Raji (cell line): ENCODE data around the gene PTBP1.

Source experiments
- POLR2A ChIP-seq: IDR thresholded peaks from 2 replicates; pipeline ENCODE4 v1.6.1; 2011; ENCODE audit warnings: low read depth, low read length, control low read depth; ENCODE audit not compliant: insufficient read depth

PTBP1 gene

GRCh38 chr19:848386-848921, 51.2 kb downstream of the PTBP1 start:
- TF ChIP-seq POLR2A: no peak

- no peak for TF ChIP-seq POLR2A
These were observed 53.1 kb downstream of the PTBP1 start for GRCh38 chr19:850221-850978.

GRCh38 chr19:850979-851335, 53.7 kb downstream of the PTBP1 start:
- TF ChIP-seq POLR2A: no peak

- TF ChIP-seq POLR2A: no peak
These were observed 55.1 kb downstream of the PTBP1 start, which contains the start of gene ELANE for GRCh38 chr19:852136-853013. Gene ELANE, plus strand, starts transcription at chr19:852303. Its CDS starts 26 bp downstream, at chr19:852329.

GRCh38 chr19:853014-853585, 55.8 kb downstream of the PTBP1 start:
- TF ChIP-seq POLR2A: no peak

- no peak for TF ChIP-seq POLR2A
These were observed 57.3 kb downstream of the PTBP1 start for GRCh38 chr19:854549-854948.

GRCh38 chr19:855142-855541, 57.9 kb downstream of the PTBP1 start:
- no peak for TF ChIP-seq POLR2A

GRCh38 chr19:855566-856120, 58.4 kb downstream of the PTBP1 start:
- no peak for TF ChIP-seq POLR2A

GRCh38 chr19:858284-858683, 61.0 kb downstream of the PTBP1 start:
- TF ChIP-seq POLR2A: no peak

- no peak for TF ChIP-seq POLR2A
These were observed 61.9 kb downstream of the PTBP1 start, which contains the start of gene CFD for GRCh38 chr19:858868-859843. Gene CFD, plus strand, starts transcription at chr19:859664. Its CDS starts 26 bp downstream, at chr19:859690.

- no peak for TF ChIP-seq POLR2A
These were observed 64.0 kb downstream of the PTBP1 start for GRCh38 chr19:861141-861755.
